HG03520 (cell line): Measurements from ENCODE around the gene CYP19A1.
"Not testable (repeated sequence)": the region's sequence is repeated elsewhere in the genome, so short reads cannot be mapped to it uniquely, and the experiment has no call there.

ENCODE experiments used
- ATAC-seq: cut with Tn5 transposase; IDR thresholded peaks from one replicate; pipeline ENCODE4 v1.9.1; 2021; ENCODE audit warnings: mild to moderate bottlenecking, moderate library complexity; ENCODE audit not compliant: unreplicated experiment

The CYP19A1 gene

DNA sequence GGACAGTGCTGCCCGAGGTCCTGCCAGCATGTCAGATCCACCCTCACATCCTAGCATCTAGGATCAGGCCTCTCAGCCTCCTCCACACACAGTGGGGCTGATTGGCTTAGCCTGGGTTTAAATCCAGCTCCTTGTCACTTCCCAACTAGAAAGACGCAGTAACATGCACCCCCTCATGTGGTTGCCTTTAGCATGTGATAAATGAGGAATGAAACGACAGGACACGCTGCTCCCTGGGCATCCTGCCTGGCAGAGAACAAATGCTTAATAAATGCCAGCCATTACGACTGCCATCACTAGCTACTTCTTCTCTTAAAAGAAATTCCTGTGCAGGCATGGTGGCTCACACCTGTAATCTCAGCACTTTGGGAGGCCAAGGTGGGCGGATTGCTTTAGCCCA lies 149.6 kb downstream of the CYP19A1 start:
- not testable (repeated sequence) for ATAC-seq

DNA sequence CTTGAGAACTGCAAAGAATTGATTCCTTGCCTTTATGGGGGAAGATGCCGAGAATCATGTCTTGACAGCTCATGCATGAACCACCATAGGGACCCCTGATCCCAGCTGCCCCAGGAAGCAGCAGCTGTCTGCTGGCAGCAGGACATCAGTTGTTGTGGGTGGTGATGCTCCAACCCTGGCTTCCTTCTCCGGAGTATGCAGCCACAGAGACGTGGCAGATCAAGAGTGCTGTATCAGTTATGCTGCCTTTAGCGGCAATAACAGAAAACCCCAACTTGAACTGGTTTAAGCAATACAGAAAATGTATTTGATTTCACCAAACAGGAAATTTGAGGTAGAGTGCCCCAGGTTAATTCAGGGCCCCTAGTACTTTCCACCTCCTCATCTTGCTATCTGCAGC lies 151.5 kb downstream of the CYP19A1 start:
- ATAC-seq, result no peak

DNA sequence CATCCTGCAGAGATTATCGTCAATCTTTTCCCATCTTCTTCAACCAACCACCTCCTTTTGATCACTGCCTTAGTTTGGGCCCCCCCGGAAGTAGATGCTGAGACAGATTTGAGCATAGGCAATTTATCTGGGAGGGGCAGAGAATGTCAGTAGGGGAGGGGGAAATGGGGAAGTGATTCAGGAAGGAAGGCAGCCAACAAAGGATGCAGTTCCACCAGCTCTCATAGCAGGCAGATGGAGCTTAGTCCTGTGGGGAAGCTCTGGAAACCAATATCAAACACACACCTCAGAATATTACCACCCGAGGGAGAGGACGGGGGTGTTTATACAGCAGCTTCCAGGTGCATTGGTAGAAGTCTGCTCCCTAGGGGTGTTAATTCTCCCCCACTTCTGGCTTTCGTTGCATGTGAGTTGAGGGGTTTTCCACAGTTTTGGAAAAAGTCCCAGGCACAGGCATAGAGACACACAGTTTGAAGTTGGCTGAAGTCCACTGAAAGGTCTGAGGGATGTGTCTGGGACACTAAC lies 152.2 kb downstream of the CYP19A1 start:
- no peak for ATAC-seq

DNA sequence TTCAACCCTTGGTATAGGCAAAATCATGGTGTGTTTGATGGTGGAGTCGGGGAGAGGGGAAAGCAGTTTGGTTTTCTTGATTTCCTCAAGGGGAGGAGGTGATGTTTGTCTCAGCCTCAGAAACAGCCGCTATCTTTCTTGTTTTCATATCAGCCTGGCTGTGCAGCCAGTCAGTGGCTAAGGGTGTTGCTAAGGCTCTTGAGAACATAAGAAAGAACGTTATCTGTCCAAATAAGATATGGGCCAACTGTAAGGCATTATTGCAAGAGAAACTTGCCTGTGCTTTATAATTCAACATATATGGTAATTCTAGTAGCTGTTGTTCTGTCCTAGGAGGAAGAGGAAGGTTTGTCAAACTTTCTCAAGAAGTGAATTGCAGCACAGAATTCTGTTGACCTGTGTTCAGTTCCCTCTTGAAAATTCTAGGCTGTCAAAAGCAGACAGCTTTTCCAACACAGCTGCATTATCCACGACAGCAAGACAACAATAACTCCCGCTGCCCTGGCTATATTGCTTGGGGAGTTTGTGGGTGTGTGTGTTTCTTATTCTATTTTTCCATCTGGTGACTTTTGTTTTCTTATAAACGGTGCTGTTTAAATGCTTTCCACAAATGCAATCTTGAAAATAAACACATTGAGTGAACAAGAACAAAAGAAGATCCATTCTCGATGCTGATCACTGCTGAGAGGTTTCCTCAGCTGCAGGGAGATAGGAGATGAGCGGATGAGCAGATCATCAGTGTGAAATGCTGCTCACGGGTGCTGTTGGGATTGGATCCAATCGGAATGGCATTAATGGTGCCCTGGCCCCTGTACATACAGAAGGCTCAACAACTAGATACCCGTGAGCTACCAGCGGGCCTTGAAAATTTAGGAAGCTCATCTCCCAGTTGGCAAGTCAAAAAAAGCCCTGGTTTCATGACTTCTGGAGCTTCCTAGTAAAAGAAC lies 152.9 kb downstream of the CYP19A1 start:
- no peak for ATAC-seq

DNA sequence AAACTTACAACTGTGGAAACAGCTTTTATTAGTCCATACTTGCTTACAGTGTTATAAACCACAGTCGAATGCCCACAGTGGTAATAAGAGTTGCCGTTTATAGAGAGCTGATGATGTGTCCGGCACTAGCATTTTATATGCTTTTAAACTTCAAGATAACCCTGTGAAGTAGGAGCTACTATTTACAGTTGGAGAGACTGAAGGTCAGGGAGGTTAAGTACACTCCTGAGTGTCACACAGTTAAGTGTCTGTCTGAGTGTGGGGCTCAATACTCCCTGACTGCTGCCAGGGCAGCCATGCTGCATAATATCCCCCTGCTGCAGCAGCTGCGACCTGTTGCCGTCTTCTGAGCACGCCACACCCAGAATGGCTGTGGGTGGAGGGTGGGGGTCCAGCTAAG lies 153.8 kb downstream of the CYP19A1 start:
- ATAC-seq, result no peak

DNA sequence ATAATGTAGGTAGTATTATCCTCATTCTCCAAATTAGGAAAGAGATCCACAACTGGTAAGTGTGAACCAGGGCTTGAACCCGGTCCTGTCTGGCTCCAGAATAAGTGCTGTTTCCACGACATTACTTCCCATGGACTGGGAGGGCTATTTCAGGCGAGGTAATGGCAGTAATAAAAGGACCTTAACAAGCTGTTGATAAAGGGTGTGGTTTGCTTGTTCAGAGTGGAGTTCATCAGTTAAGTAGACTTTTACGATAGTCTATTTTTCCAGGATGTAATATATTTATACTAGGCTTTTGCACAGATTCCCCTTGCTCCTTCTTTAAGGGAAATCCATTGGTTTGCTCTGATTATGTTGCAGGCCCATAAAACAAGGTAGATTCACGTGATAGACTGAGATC lies 155.3 kb downstream of the CYP19A1 start:
- ATAC-seq, result no peak

DNA sequence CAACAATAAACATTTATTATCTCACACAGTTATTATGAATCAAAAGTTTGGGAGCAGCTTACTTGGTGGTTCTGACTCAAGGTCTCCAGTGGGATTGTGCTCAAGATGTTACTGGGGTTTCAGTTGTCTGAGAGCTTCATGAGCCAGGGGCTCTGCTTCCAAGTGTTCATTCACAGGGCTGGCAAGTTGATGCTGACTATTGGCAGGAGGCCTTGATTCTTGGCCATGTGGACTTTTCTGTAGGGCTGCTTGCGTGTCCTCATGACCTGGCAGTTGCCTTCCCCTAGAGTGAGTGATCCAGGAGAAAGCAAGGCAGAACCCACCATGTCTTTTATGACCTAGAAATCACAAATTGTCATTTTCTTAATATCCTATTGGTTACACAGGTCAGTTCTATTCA lies 156.5 kb downstream of the CYP19A1 start:
- ATAC-seq, result no peak

DNA sequence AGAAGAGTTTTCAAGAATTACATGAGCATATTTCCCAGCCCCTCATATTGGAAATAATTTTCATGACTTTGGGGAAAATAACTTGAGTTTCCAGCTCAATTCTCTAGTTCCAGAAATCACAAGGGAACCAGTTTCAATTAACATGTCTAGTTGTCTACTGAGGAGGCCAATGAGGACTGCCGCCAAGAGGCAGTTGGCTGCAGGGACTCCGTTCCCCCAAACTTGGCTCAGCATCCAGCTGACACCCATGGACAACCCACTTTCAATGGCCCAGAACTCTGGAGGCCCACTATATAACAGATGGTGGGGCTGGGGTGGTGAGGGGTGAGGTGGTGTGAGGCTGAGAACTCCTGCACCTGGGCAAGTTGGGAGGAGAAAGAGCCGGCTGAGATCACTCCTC lies 157.2 kb downstream of the CYP19A1 start:
- no peak for ATAC-seq

DNA sequence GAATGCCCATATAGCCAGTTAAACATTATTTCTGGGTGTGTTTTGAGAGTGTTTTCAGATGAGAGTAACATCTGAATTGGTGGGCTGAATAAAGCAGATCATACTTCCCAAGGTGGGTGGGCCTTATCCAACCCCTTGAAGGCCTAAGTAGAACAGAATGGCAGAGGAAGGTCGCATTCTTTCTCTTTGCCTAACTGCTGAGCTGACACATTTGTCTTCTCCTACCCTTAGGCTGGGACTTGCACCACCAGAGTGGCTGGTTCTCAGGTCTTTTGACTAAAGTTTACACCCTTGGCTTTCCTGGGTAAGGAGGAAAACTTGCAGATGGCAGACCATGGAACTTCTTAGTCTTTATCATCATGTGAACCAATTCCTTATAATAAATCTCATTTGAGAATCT lies 157.9 kb downstream of the CYP19A1 start:
- no peak for ATAC-seq

DNA sequence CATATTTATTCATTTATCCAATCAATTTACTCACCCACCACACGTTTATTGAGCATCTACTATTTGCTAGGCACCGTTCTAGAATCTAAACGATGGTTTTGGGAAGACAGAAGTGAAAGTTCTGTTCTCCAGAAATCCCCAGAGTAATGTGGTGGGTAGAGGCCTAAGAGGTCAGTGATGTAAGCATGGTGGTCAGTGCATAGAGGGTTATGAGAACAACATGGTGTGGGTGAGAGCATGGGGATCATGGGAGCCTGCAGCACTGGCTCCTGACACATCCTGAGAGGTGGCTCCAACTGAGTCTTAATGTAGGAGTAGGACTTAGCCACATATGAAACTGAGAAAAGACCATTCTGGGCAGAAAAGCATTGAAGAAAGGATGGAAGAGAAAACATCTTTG lies 158.4 kb downstream of the CYP19A1 start:
- ATAC-seq, result no peak

DNA sequence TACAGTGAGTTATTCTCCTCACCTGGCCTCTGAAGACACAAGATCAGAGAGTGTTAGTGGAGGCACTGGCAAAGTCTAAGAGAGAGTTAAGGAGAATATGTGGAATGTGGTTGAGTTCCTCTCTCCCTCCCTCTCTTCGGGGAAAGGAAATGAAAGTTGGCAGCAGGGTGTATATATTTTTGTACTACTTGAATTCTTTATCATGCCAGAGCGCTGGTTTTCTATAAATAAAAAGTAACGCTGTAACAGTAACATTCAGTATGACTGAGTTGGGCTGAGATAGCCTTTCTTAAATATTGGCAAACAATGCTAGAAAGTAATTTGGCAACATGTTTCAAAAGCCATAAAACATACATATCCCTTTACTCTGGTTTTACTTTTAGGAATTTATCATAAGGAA lies 166.2 kb downstream of the CYP19A1 start:
- no peak for ATAC-seq

DNA sequence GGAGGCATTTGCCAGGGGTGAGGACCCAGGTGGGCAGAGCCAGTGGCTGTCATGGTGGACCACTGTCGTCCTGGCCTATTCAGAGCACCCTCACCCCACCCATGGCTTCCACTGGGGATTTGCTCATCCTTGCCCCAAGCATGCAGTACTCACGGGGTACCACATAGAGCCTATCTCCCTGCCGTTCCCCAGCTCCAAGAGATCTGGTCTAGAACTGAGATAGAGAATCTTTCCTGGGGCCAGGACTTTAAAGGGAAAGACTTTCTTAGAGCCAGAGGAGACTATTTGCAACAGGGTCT lies 166.8 kb downstream of the CYP19A1 start:
- ATAC-seq, result no peak

DNA sequence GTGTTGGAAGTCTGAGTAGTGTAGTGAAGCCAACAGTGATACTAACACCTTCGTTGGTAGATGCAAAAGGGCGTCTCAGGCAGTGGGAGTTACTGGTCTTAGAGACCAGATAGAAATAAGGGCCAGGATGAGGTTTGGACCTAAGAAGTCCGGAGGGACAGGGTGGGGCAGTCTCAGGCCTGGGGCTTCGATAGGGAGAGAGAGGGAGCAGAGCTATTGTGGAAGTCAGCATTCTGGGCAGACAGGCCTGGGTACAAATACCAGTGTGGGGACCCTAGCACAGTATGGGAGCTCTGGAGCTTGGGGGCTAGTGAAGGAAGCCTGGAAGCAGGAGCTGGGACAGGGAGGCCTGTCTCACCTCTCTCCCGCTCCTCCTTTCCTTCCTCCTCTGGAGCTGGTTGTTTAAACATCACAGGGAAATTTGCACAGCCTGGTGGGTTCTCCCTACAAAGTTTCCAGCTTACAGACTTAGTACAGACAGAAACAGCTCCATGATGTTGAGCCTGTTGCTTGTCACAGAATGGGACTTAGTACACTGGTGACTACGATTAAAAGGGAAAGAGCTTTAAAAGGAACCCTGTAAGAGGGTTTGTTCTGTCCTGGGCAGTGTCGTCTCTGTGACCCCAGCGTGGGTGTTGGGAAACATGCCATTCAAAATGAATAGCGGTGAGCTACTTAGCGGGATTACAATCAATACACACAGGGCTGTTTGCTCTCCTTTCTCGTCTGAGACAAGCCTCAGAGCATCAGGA lies 167.3 kb downstream of the CYP19A1 start:
- no peak for ATAC-seq

DNA sequence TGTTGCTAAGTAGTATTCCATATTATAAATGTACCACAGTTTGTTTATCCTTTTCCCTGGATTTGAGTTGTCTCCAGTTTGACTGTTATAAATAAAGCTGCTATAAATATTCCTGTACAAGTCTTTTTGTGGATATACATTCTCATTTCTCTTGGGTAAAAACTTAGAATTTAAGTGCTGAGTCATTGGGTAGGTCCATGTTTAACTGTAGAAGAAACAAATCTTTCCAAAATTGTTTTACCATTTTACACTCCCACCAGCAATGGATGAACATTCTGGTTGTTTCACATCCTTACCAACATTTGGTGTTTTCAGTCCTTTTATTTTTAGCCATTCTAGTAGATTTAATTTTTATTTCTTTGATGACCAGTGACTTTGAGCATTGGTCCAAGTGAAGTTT lies 169.7 kb downstream of the CYP19A1 start:
- no peak for ATAC-seq

DNA sequence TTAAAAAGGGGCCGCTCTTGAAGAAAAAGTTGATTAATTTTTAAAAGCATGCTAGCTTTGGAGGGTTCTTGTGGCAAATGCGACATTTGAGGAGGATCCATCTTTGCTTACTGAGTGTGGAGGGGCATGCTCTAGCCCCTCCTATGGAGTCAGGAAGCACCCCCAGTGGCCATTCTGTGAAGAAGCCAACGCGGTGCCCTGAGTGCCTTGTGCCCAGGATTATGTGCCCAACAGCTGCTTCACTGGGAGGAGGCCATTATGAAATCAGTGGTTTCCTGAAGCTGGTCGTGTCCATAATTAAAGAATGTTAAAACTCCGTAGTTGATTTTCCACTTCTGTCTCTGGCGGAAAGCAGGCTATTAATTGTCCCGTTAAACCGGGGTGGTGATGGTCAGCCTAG lies 174.6 kb downstream of the CYP19A1 start:
- ATAC-seq, result no peak

DNA sequence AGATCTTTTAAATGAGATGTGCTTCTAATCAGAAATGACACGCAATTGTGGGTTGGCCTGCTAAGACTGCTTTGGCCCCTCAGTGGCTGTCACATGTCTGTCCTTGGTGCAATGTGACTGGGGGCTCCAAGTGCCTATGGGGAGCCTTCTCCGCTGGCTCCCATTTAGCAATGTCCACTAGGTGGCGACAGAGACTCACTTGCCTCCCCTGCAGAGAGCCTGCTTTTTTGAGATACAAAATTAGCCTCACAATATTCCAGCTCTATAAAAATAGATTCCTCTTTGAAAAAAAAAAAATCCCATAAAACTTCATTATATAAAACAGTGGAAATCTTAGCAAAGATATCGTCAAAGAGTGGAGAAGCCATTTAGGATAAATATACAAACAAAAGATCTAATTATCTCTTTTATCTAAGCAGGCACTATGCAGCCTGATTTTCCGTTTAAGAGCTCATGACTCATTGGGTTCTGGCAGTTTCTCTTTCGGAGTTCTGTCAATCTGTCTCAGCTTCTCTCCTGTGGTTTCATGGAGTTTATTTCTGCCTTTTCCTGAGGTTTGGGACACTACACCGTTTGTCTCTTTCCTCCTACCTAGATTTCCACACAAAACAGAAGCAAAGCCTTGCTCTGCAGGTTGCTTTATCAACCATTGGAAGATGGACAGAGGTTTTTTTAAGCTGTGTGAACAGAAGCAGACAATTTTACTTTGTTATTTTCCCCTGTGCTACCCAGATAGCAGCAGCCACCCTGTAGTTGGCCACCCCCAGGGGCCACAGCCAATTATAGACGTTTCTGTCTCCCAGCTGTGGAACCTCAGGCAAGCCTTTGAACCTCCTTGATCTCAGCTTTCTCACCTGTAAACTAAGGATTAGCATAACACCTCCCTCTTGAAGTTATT lies 175.3 kb downstream of the CYP19A1 start:
- ATAC-seq, result peak; percentile 73

DNA sequence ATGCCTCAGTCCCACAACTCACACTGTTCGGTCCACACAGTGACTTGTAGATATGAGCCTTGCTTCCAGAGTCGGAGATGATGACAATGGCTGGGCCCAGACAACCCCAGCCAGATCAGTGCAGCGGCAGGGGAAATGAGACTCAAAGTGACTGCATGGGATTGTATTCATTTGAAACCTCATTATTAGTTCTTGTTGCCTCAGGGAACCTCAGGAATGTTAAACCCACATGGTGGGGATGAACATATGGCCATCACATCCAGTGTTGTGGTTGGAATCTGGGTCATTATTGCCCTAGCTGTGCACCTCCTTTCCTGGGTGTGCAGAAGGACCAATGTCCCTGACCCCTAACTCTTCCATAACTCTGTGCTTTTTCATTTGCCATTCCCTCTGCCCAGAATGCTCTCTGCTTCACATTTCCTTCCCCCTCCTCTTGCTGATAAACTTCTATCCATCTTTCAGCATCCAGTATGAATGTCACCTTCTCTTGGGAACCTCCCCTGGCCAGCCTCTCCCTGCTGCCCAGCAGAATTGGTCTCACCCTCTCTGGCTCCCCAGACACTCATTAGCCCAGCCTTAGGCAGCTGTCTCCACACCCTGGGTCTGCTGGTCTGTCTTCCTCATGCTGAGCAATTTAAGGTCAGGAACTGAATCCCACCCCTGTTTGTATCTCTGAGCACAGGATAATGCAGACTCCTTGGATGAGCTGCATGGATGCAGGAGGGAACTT lies 176.7 kb downstream of the CYP19A1 start:
- no peak for ATAC-seq

DNA sequence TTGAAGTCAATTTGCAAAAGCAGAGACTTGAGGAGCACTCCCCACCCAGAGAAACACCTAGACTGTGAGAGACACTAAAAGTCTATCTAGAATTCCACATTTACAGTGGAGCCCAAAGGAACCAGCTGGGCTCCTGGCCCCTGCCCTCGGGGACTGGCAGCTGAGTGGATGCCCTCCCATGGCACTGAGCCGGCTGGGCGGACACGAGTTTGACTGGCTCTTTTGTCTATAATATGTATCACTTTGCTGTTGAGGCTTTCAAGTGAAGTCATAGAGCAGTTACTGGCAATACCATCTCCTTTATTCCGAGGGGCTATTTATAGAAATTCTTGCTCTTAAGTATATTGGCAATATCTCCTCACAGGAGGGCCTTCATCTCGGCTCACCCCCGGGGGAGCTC lies 177.9 kb downstream of the CYP19A1 start:
- no peak for ATAC-seq
